T-cell (primary cell): Measurements from ENCODE around the gene CEP19. TPM values are rescaled to one million over a fixed set of nuclear protein-coding genes. Genes with fewer than 3 reads are reported as not detected.

Source experiments
- total RNA-seq, 35 experiments: library from RNA in 6 of 35; stranded (reverse) in 6 of 35; fragments of 120-200 nt in 1 of 35; gene quantifications; one replicate each; pipeline versions ENCODE4 v1.2.1 to v1.2.4 and lab custom pipeline; 2013 to 2026

CEP19 gene
- total RNA-seq, 5 donors from 2014 or later (not counting 1 experiment from before 2014, with no cell fraction given): 1.6 to 8.5 (median 6.4) TPM

Other genes starting within 250 kb of the CEP19 start
- gene RNF168, start 208.5 kb downstream of the CEP19 start, total RNA-seq: 10 to 100 TPM; 27.1 to 71.2 (median 64.8) TPM
- gene SMCO1, start 196.9 kb downstream of the CEP19 start, total RNA-seq: not detected
- 10 to 100 TPM; 19.2 to 29.8 (median 25.5) TPM for gene WDR53, start 143.7 kb downstream of the CEP19 start, total RNA-seq
- gene FBXO45, start 143.6 kb downstream of the CEP19 start, total RNA-seq: 1 to 10 TPM; 4.9 to 9.5 (median 8.2) TPM
- gene NRROS, start 72.6 kb downstream of the CEP19 start, total RNA-seq: 10 to 100 TPM in 4 of 5 donors, 1 to 10 TPM in 1; 7.6 to 16.8 (median 15.6) TPM
- 10 to 100 TPM; 18.9 to 27.9 (median 22.3) TPM for gene PIGX, start 127 bp upstream of the CEP19 start, total RNA-seq
- 10 to 100 TPM; 62.7 to 87.3 (median 76.2) TPM for gene PAK2, start 27.6 kb upstream of the CEP19 start, total RNA-seq
- 10 to 100 TPM; 33.8 to 61.2 (median 37.5) TPM for gene SENP5, start 155.7 kb upstream of the CEP19 start, total RNA-seq
- gene NCBP2, start 230.3 kb upstream of the CEP19 start, total RNA-seq: 10 to 100 TPM; 48.4 to 70.6 (median 59.3) TPM